Smooth muscle cell (in vitro differentiated cells): ENCODE results near the gene NPIPA5. TPM values are rescaled to one million over a fixed set of nuclear protein-coding genes. Genes with fewer than 3 reads are reported as not detected.
"Not testable (repeated sequence)": the region's sequence is repeated elsewhere in the genome, so short reads cannot be mapped to it uniquely, and the experiment has no call there.

ENCODE experiments used
- DNase-seq: peaks from one replicate; lab custom pipeline; 2025; ENCODE audit not compliant: unreplicated experiment; lab: John Stamatoyannopoulos, UW
- H2AFZ ChIP-seq: fragments of 200-600 bp; sonication (generic); 2 replicates; pipeline ENCODE4 v1.6.0; 2016; ENCODE audit warnings: antibody characterized with exemption, low read depth, mild to moderate bottlenecking
- H3F3A ChIP-seq: fragments of 200-600 bp; sonication (generic); 2 replicates; pipeline ENCODE4 v1.6.0; 2017; ENCODE audit warnings: antibody characterized with exemption, low read depth
- H3K27ac ChIP-seq: fragments of 200-600 bp; sonication (generic); 2 replicates; pipeline ENCODE4 v1.5.1; 2016; ENCODE audit warnings: low read depth, mild to moderate bottlenecking
- H3K27me3 ChIP-seq: fragments of 200-600 bp; sonication (generic); 2 replicates; pipeline ENCODE4 v1.6.1; 2016; ENCODE audit warnings: low read depth, mild to moderate bottlenecking
- H3K36me3 ChIP-seq: fragments of 200-600 bp; sonication (generic); 2 replicates; pipeline ENCODE4 v1.5.1; 2016; ENCODE audit warnings: low read depth
- H3K4me1 ChIP-seq: fragments of 200-600 bp; sonication (generic); 2 replicates; pipeline ENCODE4 v1.5.1; 2016; ENCODE audit warnings: low read depth
- H3K4me2 ChIP-seq: fragments of 200-600 bp; sonication (generic); 2 replicates; pipeline ENCODE4 v1.6.0; 2016; ENCODE audit warnings: mild to moderate bottlenecking
- H3K4me3 ChIP-seq: fragments of 200-600 bp; sonication (generic); 2 replicates; pipeline ENCODE4 v1.5.1; 2016; ENCODE audit warnings: mild to moderate bottlenecking
- H3K79me2 ChIP-seq: fragments of 200-600 bp; sonication (generic); 2 replicates; pipeline ENCODE4 v1.6.0; 2016; ENCODE audit warnings: low read depth, mild to moderate bottlenecking
- H3K9ac ChIP-seq: fragments of 200-600 bp; sonication (generic); 2 replicates; pipeline ENCODE4 v1.6.0; 2016; ENCODE audit warnings: low read depth
- H3K9me3 ChIP-seq: fragments of 200-600 bp; sonication (generic); replicated peaks from 2 replicates; pipeline ENCODE4 v1.5.1; 2016; ENCODE audit warnings: low read depth
- H4K20me1 ChIP-seq: fragments of 200-600 bp; sonication (generic); 2 replicates; pipeline ENCODE4 v1.6.0; 2016; ENCODE audit warnings: low read depth
- CTCF ChIP-seq: fragments of 200-600 bp; sonication (generic); IDR thresholded peaks from 2 replicates; pipeline ENCODE4 v1.5.1; 2017; ENCODE audit warnings: borderline replicate concordance, mild to moderate bottlenecking, antibody characterized with exemption; ENCODE audit not compliant: insufficient read depth, poor library complexity, severe bottlenecking
- WGBS: methylation state at CpG from one replicate; pipeline ENCODE4 v1.1.7; 2016; ENCODE audit warnings: low lambda C conversion rate; 5-methylcytosine and 5-hydroxymethylcytosine counted together
- polyA plus RNA-seq: library from polyadenylated mRNA; unstranded; fragments of >200 nt; fragmentation: Nextera tagmentation; extraction: Ambion mirVana; gene quantifications from 2 replicates; pipeline ENCODE4 v1.2.1, GENCODE V29; 2016
- total RNA-seq: library from RNA; depleted of rRNA; stranded (reverse); fragments of >200 nt; gene quantifications from 2 replicates; pipeline ENCODE4 v1.2.3, GENCODE V29; 2014

The NPIPA5 gene
- total and polyA plus RNA-seq, 2 experiments from 2014 or later, result 0.77 TPM; not detected in 1

DNA sequence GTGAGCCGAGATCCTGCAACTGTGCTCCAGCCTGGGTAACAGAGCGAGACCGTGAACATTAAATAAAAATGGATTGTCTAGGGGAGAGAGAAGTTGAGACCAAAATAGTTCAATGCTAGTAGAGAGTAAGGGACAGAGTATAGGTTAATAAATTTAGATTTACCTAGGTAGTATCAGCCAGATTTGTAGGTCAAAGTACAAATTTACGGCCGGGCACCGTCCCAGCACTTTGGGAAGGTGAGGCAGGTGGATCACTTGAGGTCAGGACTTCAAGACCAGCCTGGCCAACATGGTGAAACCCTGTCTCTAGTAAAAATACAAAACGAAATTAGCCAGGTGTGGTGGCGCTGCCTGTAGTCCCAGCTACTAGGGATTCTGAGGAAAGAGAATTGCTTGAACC lies 44.1 kb upstream of the NPIPA5 start:
- Histone ChIP-seq H3K27me3 (no peaks in the 10 kb centered on the region), H3F3A (no peaks in the 10 kb centered on the region), H2AFZ (no peak overlapping the region), H3K79me2 (no peaks in the 10 kb centered on the region), H3K27ac (no peak overlapping the region), H3K9me3 (no peaks in the 10 kb centered on the region), H3K9ac (no peak overlapping the region), H3K4me2 (no peak overlapping the region), H3K36me3 (no peaks in the 10 kb centered on the region), H3K4me3 (no peak overlapping the region), H4K20me1 (no peaks in the 10 kb centered on the region), H3K4me1 (no peaks in the 10 kb centered on the region)
- DNase-seq, result no peak
- WGBS, result 76% methylated on average over 8 of the region's 8 CpGs
- TF ChIP-seq CTCF, result no peak

GRCh38 chr16:15421696-15422095 lies 43.6 kb upstream of the NPIPA5 start:
- not testable (repeated sequence) for H3K4me1 ChIP-seq, H4K20me1 ChIP-seq, H3F3A ChIP-seq, H3K9ac ChIP-seq, DNase-seq, H3K36me3 ChIP-seq, H3K27me3 ChIP-seq, H3K27ac ChIP-seq, H3K4me3 ChIP-seq, H3K9me3 ChIP-seq, H3K4me2 ChIP-seq, H3K79me2 ChIP-seq, H2AFZ ChIP-seq
- 90% methylated on average over 5 of the region's 5 CpGs for WGBS

GRCh38 chr16:15418206-15418605 lies 40.1 kb upstream of the NPIPA5 start:
- H3K36me3 ChIP-seq, result no peaks in the 10 kb centered on the region
- H3K9me3 ChIP-seq, result no peaks in the 10 kb centered on the region
- H3K79me2 ChIP-seq, result no peaks in the 10 kb centered on the region

GRCh38 chr16:15417197-15417596 lies 39.1 kb upstream of the NPIPA5 start:
- Histone ChIP-seq H3K4me3 (no peak overlapping the region), H3K9me3 (no peaks in the 10 kb centered on the region), H4K20me1 (no peaks in the 10 kb centered on the region), H3K27ac (no peak overlapping the region), H3K79me2 (no peaks in the 10 kb centered on the region), H3K4me1 (no peaks in the 10 kb centered on the region), H3F3A (no peaks in the 10 kb centered on the region), H3K27me3 (no peaks in the 10 kb centered on the region), H3K4me2 (no peak overlapping the region), H3K36me3 (no peaks in the 10 kb centered on the region), H2AFZ (no peak overlapping the region), H3K9ac (no peak overlapping the region)
- no peak for TF ChIP-seq CTCF
- WGBS, result 97% methylated on average over 2 of the region's 2 CpGs
- no peak for DNase-seq

More at GRCh38 chr16:15418206-15418605, 40.1 kb upstream of the NPIPA5 start:
- Histone ChIP-seq H3K27me3 (no peaks in the 10 kb centered on the region), H3F3A (no peaks in the 10 kb centered on the region), H4K20me1 (no peaks in the 10 kb centered on the region), H3K4me2 (no peak overlapping the region), H3K4me1 (no peaks in the 10 kb centered on the region), H2AFZ (no peak overlapping the region), H3K9ac (no peak overlapping the region), H3K4me3 (no peak overlapping the region), H3K27ac (no peak overlapping the region)
- WGBS, result 91% methylated on average over 3 of the region's 3 CpGs
- no peak for TF ChIP-seq CTCF
- no peak for DNase-seq
